ENCODE measurements around the gene NLGN1. TPM values are rescaled to one million over a fixed set of nuclear protein-coding genes. Genes with fewer than 3 reads are reported as not detected.

Gene NLGN1
- total RNA-seq, 1 donor from 2014 or later = 34.8 TPM

DNA sequence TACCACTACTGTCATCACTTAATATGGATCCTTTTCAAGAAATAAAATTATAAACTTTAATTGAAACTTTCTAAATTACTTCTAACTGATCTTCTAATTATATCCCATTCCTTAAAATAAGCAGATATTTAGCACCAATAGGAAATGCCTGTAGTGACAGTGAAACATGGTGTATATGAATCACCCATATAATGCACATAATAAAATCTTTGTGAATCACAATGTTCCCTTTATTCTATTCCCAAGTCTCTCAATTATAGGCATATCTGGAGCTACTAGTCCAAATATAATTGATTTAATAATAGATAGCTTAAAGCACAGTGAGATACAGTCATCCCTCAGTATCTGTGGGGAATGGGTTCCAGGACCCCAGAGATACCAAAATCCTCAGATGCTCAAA lies 490.3 kb downstream of the NLGN1 start:
- Histone ChIP-seq H3K27me3 (no peaks in the 10 kb centered on the region), H3K4me1 (peaks cover 10% of the 10 kb centered on the region), H3K79me2 (ENCODE audit: low read depth) (no peaks in the 10 kb centered on the region), H2AFZ (replicated peaks) (no peak overlapping the region), H3K36me3 (no peaks in the 10 kb centered on the region), H3K9me3 (ENCODE audit: low read depth) (no peaks in the 10 kb centered on the region), H4K20me1 (ENCODE audit: low read depth) (no peaks in the 10 kb centered on the region), H3K4me3 (no peak overlapping the region), H3F3A (ENCODE audit: low read depth) (no peaks in the 10 kb centered on the region), H3K4me2 (no peak overlapping the region), H3K9ac (no peak overlapping the region), H3K27ac (no peak overlapping the region)
- no peak for DNase-seq (ENCODE audit: low spot score)
- Mint-ChIP-seq H3K27me3 (ENCODE audit: insufficient read depth, low read depth) (no peaks in the 10 kb centered on the region), H3K36me3 (no peaks in the 10 kb centered on the region), H3K4me1 (peaks cover 6% of the 10 kb centered on the region), H3K4me3 (no peak overlapping the region), H3K27ac (no peak overlapping the region), H3K9me3 (peaks cover 3% of the 10 kb centered on the region)
- TF ChIP-seq EZH2 (IDR thresholded peaks at IDR 0.05) (no peak), EZH2phosphoT487 (IDR thresholded peaks at IDR 0.05) (no peak)
- TF ChIP-seq, protein P1, sequence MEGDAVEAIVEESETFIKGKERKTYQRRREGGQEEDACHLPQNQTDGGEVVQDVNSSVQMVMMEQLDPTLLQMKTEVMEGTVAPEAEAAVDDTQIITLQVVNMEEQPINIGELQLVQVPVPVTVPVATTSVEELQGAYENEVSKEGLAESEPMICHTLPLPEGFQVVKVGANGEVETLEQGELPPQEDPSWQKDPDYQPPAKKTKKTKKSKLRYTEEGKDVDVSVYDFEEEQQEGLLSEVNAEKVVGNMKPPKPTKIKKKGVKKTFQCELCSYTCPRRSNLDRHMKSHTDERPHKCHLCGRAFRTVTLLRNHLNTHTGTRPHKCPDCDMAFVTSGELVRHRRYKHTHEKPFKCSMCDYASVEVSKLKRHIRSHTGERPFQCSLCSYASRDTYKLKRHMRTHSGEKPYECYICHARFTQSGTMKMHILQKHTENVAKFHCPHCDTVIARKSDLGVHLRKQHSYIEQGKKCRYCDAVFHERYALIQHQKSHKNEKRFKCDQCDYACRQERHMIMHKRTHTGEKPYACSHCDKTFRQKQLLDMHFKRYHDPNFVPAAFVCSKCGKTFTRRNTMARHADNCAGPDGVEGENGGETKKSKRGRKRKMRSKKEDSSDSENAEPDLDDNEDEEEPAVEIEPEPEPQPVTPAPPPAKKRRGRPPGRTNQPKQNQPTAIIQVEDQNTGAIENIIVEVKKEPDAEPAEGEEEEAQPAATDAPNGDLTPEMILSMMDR (IDR thresholded peaks at IDR 0.05) = no peak

GRCh38 chr3:173889596-173889995 lies 492.1 kb downstream of the NLGN1 start:
- H3K9me3 ChIP-seq (ENCODE audit: low read depth) = no peaks in the 10 kb centered on the region
- DNase-seq (ENCODE audit: low spot score) = no peak
- no peak overlapping the region for H3K4me3 ChIP-seq
- no peaks in the 10 kb centered on the region for H3K27me3 ChIP-seq
- Mint-ChIP-seq H3K27ac (no peak overlapping the region), H3K9me3 (no peaks in the 10 kb centered on the region), H3K27me3 (ENCODE audit: insufficient read depth, low read depth) (no peaks in the 10 kb centered on the region), H3K4me1 (peaks cover 6% of the 10 kb centered on the region), H3K36me3 (no peaks in the 10 kb centered on the region), H3K4me3 (no peak overlapping the region)
- H3K4me1 ChIP-seq = peaks cover 10% of the 10 kb centered on the region
- peak overlapping the region; percentile 14 for H3K4me2 ChIP-seq
- TF ChIP-seq EZH2 (IDR thresholded peaks at IDR 0.05) = no peak
- TF ChIP-seq, protein P1 (IDR thresholded peaks at IDR 0.05) = no peak
- TF ChIP-seq EZH2phosphoT487 (IDR thresholded peaks at IDR 0.05) = no peak
- H2AFZ ChIP-seq (replicated peaks) = no peak overlapping the region
- H3K9ac ChIP-seq = no peak overlapping the region
- H4K20me1 ChIP-seq (ENCODE audit: low read depth) = no peaks in the 10 kb centered on the region
- no peaks in the 10 kb centered on the region for H3K79me2 ChIP-seq (ENCODE audit: low read depth)
- H3K36me3 ChIP-seq = no peaks in the 10 kb centered on the region
- H3K27ac ChIP-seq = no peak overlapping the region
- H3F3A ChIP-seq (ENCODE audit: low read depth) = no peaks in the 10 kb centered on the region

GRCh38 chr3:173890091-173890490 lies 492.5 kb downstream of the NLGN1 start:
- no peaks in the 10 kb centered on the region for H3K36me3 ChIP-seq
- Mint-ChIP-seq H3K27me3 (ENCODE audit: insufficient read depth, low read depth) (no peaks in the 10 kb centered on the region), H3K9me3 (no peaks in the 10 kb centered on the region), H3K27ac (no peak overlapping the region), H3K4me3 (no peak overlapping the region), H3K4me1 (peaks cover 6% of the 10 kb centered on the region), H3K36me3 (no peaks in the 10 kb centered on the region)
- H3K4me1 ChIP-seq = peaks cover 10% of the 10 kb centered on the region
- TF ChIP-seq EZH2phosphoT487 (IDR thresholded peaks at IDR 0.05) (no peak), EZH2 (IDR thresholded peaks at IDR 0.05) (no peak)
- TF ChIP-seq, protein P1 (IDR thresholded peaks at IDR 0.05) = no peak
- no peak overlapping the region for H3K27ac ChIP-seq
- no peaks in the 10 kb centered on the region for H4K20me1 ChIP-seq (ENCODE audit: low read depth)
- no peaks in the 10 kb centered on the region for H3K9me3 ChIP-seq (ENCODE audit: low read depth)
- H3K9ac ChIP-seq = no peak overlapping the region
- no peak for DNase-seq (ENCODE audit: low spot score)
- H3K4me2 ChIP-seq = no peak overlapping the region
- no peaks in the 10 kb centered on the region for H3K79me2 ChIP-seq (ENCODE audit: low read depth)
- H3F3A ChIP-seq (ENCODE audit: low read depth) = no peaks in the 10 kb centered on the region
- no peak overlapping the region for H3K4me3 ChIP-seq
- H3K27me3 ChIP-seq = no peaks in the 10 kb centered on the region
- no peak overlapping the region for H2AFZ ChIP-seq (replicated peaks)
